GM12874 (cell line): ENCODE results near the gene ANGPTL8.

Experiments
- CTCF ChIP-seq: IDR thresholded peaks from 2 replicates; pipeline ENCODE4 v1.5.1; 2011; ENCODE audit warnings: low read depth, mild to moderate bottlenecking, control low read depth, low read length, moderate library complexity; ENCODE audit not compliant: insufficient read depth

The ANGPTL8 gene

GRCh38 chr19:11290256-11290655 is 50.8 kb downstream of the ANGPTL8 start:
- no peak for TF ChIP-seq CTCF

GRCh38 chr19:11291415-11291814 is 52.0 kb downstream of the ANGPTL8 start:
- TF ChIP-seq CTCF = no peak
